SK-N-SH (cell line): ENCODE results near the gene HIVEP2. TPM values are rescaled to one million over a fixed set of nuclear protein-coding genes. Genes with fewer than 3 reads are reported as not detected.

Source experiments
- CTCF ChIA-PET: fragments of 300-600, 350-600 bp; formaldehyde crosslinking; extraction: SDS; loops from one replicate; lab custom pipeline; 2021; lab: Yijun Ruan, JAX
- POLR2A ChIA-PET: fragments of 350-600 bp; sonication (Branson Sonifier 250); formaldehyde crosslinking; extraction: SDS; loops from one replicate; lab custom pipeline; 2020; ENCODE audit warnings: antibody characterized with exemption, inconsistent platforms; lab: Yijun Ruan, JAX
- DNase-seq: peaks from one replicate; pipeline ENCODE4 v3.0.0; 2012
- H2AFZ ChIP-seq: fragments of 200-600 bp; sonication (generic); 2 replicates; pipeline ENCODE4 v1.8.1; 2016; ENCODE audit warnings: antibody characterized with exemption, mild to moderate bottlenecking, low read depth
- H3F3A ChIP-seq: fragments of 200-600 bp; sonication (generic); replicated peaks from 2 replicates; pipeline ENCODE3; 2016; ENCODE audit warnings: antibody characterized with exemption, mild to moderate bottlenecking; ENCODE audit not compliant: insufficient read depth
- H3K27ac ChIP-seq, 2 experiments: fragments of 200-500 bp in 1 of 2; fragments of 200-600 bp in 1 of 2; sonication (Bioruptor generic) in 1 of 2; sonication (generic), shearing (Covaris generic) in 1 of 2; 2 replicates each; pipeline versions ENCODE4 v1.5.1 to v1.6.1; 2014 to 2016; ENCODE audit warnings: low read depth in 2 of 2, inconsistent platforms in 1 of 2, low read length in 1 of 2, mild to moderate bottlenecking in 1 of 2, mixed read lengths in 1 of 2
- H3K27me3 ChIP-seq: fragments of 200-600 bp; sonication (generic), shearing (Covaris generic); 2 replicates; pipeline ENCODE4 v1.6.1; 2016; ENCODE audit warnings: mixed run types; ENCODE audit not compliant: insufficient read depth
- H3K36me3 ChIP-seq, 2 experiments: fragments of 200-500 bp in 1 of 2; fragments of 200-600 bp in 1 of 2; sonication (Bioruptor generic) in 1 of 2; sonication (generic) in 1 of 2; replicated peaks in 1 of 2; 2 replicates each; pipeline versions ENCODE3 to v1.5.1; 2014 to 2016; ENCODE audit warnings: low read length in 1 of 2, mild to moderate bottlenecking in 1 of 2; ENCODE audit not compliant: insufficient read depth in 2 of 2, control insufficient read depth in 1 of 2
- H3K4me1 ChIP-seq, 2 experiments: fragments of 200-500 bp in 1 of 2; fragments of 200-600 bp in 1 of 2; sonication (Bioruptor generic) in 1 of 2; sonication (generic), shearing (Covaris generic) in 1 of 2; 2 replicates each; pipeline versions ENCODE4 v1.5.1 to v1.6.1; 2014 to 2016; ENCODE audit warnings: low read depth in 1 of 2, low read length in 1 of 2, mixed run types in 1 of 2; ENCODE audit not compliant: insufficient read depth in 2 of 2, control insufficient read depth in 1 of 2
- H3K4me2 ChIP-seq: fragments of 200-600 bp; sonication (generic), shearing (Covaris generic); 2 replicates; pipeline ENCODE4 v1.6.1; 2017; ENCODE audit warnings: mixed run types
- H3K4me3 ChIP-seq, 2 experiments: fragments of 200-500 bp in 1 of 2; fragments of 200-600 bp in 1 of 2; sonication (Bioruptor generic) in 1 of 2; sonication (generic), shearing (Covaris generic) in 1 of 2; 2 replicates each; pipeline versions ENCODE4 v1.5.1 to v1.8.1; 2014 to 2016; ENCODE audit warnings: low read depth in 2 of 2, inconsistent platforms in 1 of 2, low read length in 1 of 2, mild to moderate bottlenecking in 1 of 2, mixed read lengths in 1 of 2, moderate library complexity in 1 of 2
- H3K79me2 ChIP-seq: fragments of 200-600 bp; sonication (generic); 2 replicates; pipeline ENCODE4 v1.8.1; 2017; ENCODE audit warnings: mild to moderate bottlenecking; ENCODE audit not compliant: insufficient read depth
- H3K9ac ChIP-seq: fragments of 200-600 bp; sonication (generic); 2 replicates; pipeline ENCODE4 v1.6.1; 2017; ENCODE audit warnings: mixed run types
- H3K9me2 ChIP-seq: fragments of 200-600 bp; sonication (generic); 2 replicates; pipeline ENCODE4 v1.6.1; 2017; ENCODE audit warnings: mixed run types
- H3K9me3 ChIP-seq: fragments of 200-600 bp; sonication (generic); 2 replicates; pipeline ENCODE4 v1.6.1; 2017; ENCODE audit warnings: mixed run types, mild to moderate bottlenecking, moderate library complexity
- H4K20me1 ChIP-seq: fragments of 200-600 bp; sonication (generic); 2 replicates; pipeline ENCODE4 v1.6.1; 2017; ENCODE audit warnings: mild to moderate bottlenecking, mixed run types; ENCODE audit not compliant: insufficient read depth
- CHD2 ChIP-seq: fragments of 150-350 bp; IDR thresholded peaks from 2 replicates; pipeline ENCODE4 v1.6.1; 2018; ENCODE audit warnings: low read length; ENCODE audit not compliant: partially characterized antibody
- CTCF ChIP-seq: fragments of 200-600 bp; sonication (generic); IDR thresholded peaks from 2 replicates; pipeline ENCODE4 v1.6.1; 2017; ENCODE audit warnings: antibody characterized with exemption, mild to moderate bottlenecking, moderate library complexity
- EP300 ChIP-seq, 2 experiments: IDR thresholded peaks; 2 replicates each; pipeline versions ENCODE4 v1.4.0 to v1.6.1; 2012; ENCODE audit warnings: borderline replicate concordance in 1 of 2, low read depth in 1 of 2, low read length in 1 of 2
- FOSL2 ChIP-seq: IDR thresholded peaks from 2 replicates; pipeline ENCODE4 v1.4.0; 2012; ENCODE audit warnings: low read depth, mild to moderate bottlenecking, moderate library complexity, borderline replicate concordance
- FOXJ3 ChIP-seq: sonication (generic); formaldehyde crosslinking; IDR thresholded peaks from 2 replicates; pipeline ENCODE4 v1.5.1; 2020; ENCODE audit warnings: mild to moderate bottlenecking, missing genetic modification reagents
- FOXM1 ChIP-seq: IDR thresholded peaks from 2 replicates; pipeline ENCODE4 v1.4.0; 2012; ENCODE audit warnings: low read depth, mild to moderate bottlenecking
- GATA2 ChIP-seq: sonication (generic); formaldehyde crosslinking; IDR thresholded peaks from 2 replicates; pipeline ENCODE4 v1.5.0; 2020; ENCODE audit warnings: mild to moderate bottlenecking, missing genetic modification reagents
- JUND ChIP-seq: IDR thresholded peaks from 2 replicates; pipeline ENCODE4 v1.4.0; 2012
- NFIC ChIP-seq: IDR thresholded peaks from 2 replicates; pipeline ENCODE4 v1.4.0; 2012; ENCODE audit warnings: borderline replicate concordance
- RAD21 ChIP-seq: IDR thresholded peaks from 2 replicates; pipeline ENCODE4 v1.6.1; 2012; ENCODE audit warnings: mild to moderate bottlenecking, low read length
- RCOR1 ChIP-seq: fragments of 150-350 bp; IDR thresholded peaks from 2 replicates; pipeline ENCODE4 v1.6.1; 2017; ENCODE audit warnings: antibody characterized with exemption, low read length
- RFX5 ChIP-seq: IDR thresholded peaks from 2 replicates; pipeline ENCODE4 v1.6.1; 2012; ENCODE audit warnings: mild to moderate bottlenecking, improper control_type of control experiment, low read length
- RXRA ChIP-seq: IDR thresholded peaks from 2 replicates; pipeline ENCODE4 v1.4.0; 2012; ENCODE audit warnings: low read depth, mild to moderate bottlenecking, borderline replicate concordance
- SIN3A ChIP-seq: IDR thresholded peaks from 2 replicates; pipeline ENCODE4 v1.6.1; 2012; ENCODE audit warnings: low read depth, mild to moderate bottlenecking, low read length, moderate library complexity, borderline replicate concordance
- SMC3 ChIP-seq: IDR thresholded peaks from 2 replicates; pipeline ENCODE4 v1.6.1; 2012; ENCODE audit warnings: low read depth, low read length, improper control_type of control experiment
- TAF1 ChIP-seq: IDR thresholded peaks from 2 replicates; pipeline ENCODE4 v1.6.1; 2012; ENCODE audit warnings: low read depth, mild to moderate bottlenecking, low read length, moderate library complexity, borderline replicate concordance
- YY1 ChIP-seq: IDR thresholded peaks from 2 replicates; pipeline ENCODE4 v1.4.0; 2012; ENCODE audit warnings: low read depth, mild to moderate bottlenecking
- WGBS: methylation state at CpG from one replicate; pipeline ENCODE4 v1.1.6; 2017; ENCODE audit warnings: low lambda C conversion rate; 5-methylcytosine and 5-hydroxymethylcytosine counted together
- polyA plus RNA-seq, 3 experiments: library from polyadenylated mRNA; depleted of rRNA; stranded (reverse); fragments of >200 nt; gene quantifications; 2 replicates each; pipeline ENCODE4 v1.2.3, GENCODE V29; 2012
- TF ChIP-seq, protein P1 (sequence below): IDR thresholded peaks from 2 replicates; pipeline ENCODE4 v1.4.0; 2012; ENCODE audit warnings: low read depth, borderline replicate concordance
- TF ChIP-seq, protein P2 (sequence below): fragments of 150-350 bp; IDR thresholded peaks from 2 replicates; pipeline ENCODE4 v1.6.1; 2016; ENCODE audit warnings: mild to moderate bottlenecking, low read depth, low read length

HIVEP2 gene
- polyA plus RNA-seq, 1 of the 3 experiments (the other 2 are of a cell fraction), result 2.5 TPM

- CTCF ChIA-PET, result interaction anchor here (1.1 to 1.9 kb wide), 4 partner anchors 8 to 154 kb away, joined by 3 to 6 read pairs (median 4); no protein-coding TSS in a partner anchor
Measured at GRCh38 chr6:142846459-142846831, 98.5 kb downstream of the HIVEP2 start.

More at GRCh38 chr6:142846459-142846831, 98.5 kb downstream of the HIVEP2 start:
- WGBS, result 24% methylated on average over 2 of the region's 2 CpGs
- Histone ChIP-seq H3K27ac (peak overlapping the region; percentile 99), H3K4me2 (peak overlapping the region; percentile 91), H3K79me2 (peaks cover 54% of the 10 kb centered on the region), H3K27me3 (no peaks in the 10 kb centered on the region), H3F3A (peaks cover 62% of the 10 kb centered on the region), H3K9me3 (no peaks in the 10 kb centered on the region), H3K4me1 (peaks cover 56 to 57% of the 10 kb centered on the region in 2 experiments), H3K36me3 (no peaks in the 10 kb centered on the region), H3K9ac (peak overlapping the region; percentile 82), H3K9me2 (no peaks in the 10 kb centered on the region), H4K20me1 (no peaks in the 10 kb centered on the region), H2AFZ (peak overlapping the region; percentile 47; the same call in 1 of the 2 replicates), H3K4me3 (peak overlapping the region in 1 of 2 experiments; percentile 56; a peak in 1 of 4 replicates)
- POLR2A ChIA-PET, result interaction anchor here (0.7 to 2.3 kb wide), 4 partner anchors 19 to 203 kb away, joined by 3 to 7 read pairs (median 6); no protein-coding TSS in a partner anchor
- DNase-seq, result no peak
- TF ChIP-seq FOSL2 (no peak), JUND (no peak), NFIC (no peak), RXRA (no peak), SMC3 (no peak), EP300 (IDR thresholded peaks at IDR 0.05; ENCODE audit: borderline replicate concordance in 1 of 2, low read depth in 1 of 2, low read length in 1 of 2) (no peak), CHD2 (no peak), GATA2 (CRISPR knock-in tag) (no peak), TAF1 (no peak), CTCF (no peak), RCOR1 (no peak; the same call in 1 of the 2 replicates), RAD21 (no peak), YY1 (no peak), FOXM1 (no peak), SIN3A (no peak), RFX5 (no peak), FOXJ3 (CRISPR knock-in tag) (no peak)
- TF ChIP-seq, protein P1, sequence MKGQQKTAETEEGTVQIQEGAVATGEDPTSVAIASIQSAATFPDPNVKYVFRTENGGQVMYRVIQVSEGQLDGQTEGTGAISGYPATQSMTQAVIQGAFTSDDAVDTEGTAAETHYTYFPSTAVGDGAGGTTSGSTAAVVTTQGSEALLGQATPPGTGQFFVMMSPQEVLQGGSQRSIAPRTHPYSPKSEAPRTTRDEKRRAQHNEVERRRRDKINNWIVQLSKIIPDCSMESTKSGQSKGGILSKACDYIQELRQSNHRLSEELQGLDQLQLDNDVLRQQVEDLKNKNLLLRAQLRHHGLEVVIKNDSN, result no peak
- TF ChIP-seq, protein P2, sequence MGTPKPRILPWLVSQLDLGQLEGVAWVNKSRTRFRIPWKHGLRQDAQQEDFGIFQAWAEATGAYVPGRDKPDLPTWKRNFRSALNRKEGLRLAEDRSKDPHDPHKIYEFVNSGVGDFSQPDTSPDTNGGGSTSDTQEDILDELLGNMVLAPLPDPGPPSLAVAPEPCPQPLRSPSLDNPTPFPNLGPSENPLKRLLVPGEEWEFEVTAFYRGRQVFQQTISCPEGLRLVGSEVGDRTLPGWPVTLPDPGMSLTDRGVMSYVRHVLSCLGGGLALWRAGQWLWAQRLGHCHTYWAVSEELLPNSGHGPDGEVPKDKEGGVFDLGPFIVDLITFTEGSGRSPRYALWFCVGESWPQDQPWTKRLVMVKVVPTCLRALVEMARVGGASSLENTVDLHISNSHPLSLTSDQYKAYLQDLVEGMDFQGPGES, result no peak
